TTC549 (cell line): ENCODE measurements around the gene SCN8A.
"Not testable (repeated sequence)": the region's sequence is repeated elsewhere in the genome, so short reads cannot be mapped to it uniquely, and the experiment has no call there.

Experiments
- FAIRE-seq: peaks from 2 replicates; lab custom pipeline; 2012; peaks lifted over from hg19 to GRCh38; lab: Jason Lieb, UNC

SCN8A gene

DNA sequence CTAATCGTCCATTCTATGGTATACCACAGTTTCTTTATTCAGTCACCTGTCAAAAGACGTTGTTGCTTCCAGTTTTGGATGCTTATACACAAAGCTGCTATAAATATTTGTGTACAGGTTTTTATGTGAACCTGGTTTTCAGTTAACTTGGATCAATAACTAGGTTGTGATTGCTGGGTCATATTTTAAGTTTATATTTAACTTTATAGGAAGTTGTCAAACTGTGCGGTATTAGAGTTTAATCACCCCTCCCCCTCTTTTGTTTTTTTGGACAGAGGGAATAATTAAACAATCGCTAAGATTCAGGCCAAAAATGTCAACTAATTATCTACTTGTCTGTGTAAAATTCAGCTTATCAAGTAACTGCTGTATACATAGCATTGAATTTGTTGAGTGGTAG lies 34.3 kb downstream of the SCN8A start:
- no peak for FAIRE-seq

DNA sequence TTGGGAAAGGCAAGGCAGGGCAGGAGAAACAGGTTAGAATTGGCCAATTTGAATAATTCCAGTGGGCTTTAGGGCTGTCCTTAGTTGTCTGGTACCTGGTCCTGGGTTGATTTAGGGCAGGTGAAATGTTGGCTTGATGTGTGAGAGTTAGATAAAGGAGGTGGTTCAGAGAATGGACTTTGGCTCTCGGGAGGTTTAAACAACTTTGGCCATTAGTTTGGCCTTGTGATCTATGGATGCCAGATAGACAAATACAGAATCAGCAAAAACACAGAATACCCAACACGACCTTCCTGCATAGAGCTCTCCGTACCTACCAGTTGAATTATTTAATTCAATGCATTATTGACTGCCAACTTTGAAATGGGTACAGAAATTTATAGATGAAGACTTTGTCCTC lies 35.1 kb downstream of the SCN8A start:
- no peak for FAIRE-seq

DNA sequence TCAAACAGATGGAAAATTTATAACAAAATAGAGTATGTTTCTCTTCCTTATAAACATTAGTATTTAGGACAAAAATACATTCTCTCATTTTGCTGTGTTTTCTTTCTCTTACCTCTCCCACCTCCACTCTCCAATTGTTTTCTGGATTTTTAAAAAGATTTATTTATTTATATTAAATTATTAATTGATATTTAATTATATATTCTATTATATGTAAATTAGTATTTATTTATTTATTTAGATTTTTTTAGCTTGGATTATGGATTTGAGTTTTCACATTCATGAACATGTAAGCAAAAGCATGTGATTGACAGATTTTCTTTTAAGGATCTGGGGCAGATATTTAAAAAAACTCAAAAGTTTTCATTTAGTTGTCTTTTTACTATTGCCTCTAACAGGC lies 35.6 kb downstream of the SCN8A start:
- no peak for FAIRE-seq

DNA sequence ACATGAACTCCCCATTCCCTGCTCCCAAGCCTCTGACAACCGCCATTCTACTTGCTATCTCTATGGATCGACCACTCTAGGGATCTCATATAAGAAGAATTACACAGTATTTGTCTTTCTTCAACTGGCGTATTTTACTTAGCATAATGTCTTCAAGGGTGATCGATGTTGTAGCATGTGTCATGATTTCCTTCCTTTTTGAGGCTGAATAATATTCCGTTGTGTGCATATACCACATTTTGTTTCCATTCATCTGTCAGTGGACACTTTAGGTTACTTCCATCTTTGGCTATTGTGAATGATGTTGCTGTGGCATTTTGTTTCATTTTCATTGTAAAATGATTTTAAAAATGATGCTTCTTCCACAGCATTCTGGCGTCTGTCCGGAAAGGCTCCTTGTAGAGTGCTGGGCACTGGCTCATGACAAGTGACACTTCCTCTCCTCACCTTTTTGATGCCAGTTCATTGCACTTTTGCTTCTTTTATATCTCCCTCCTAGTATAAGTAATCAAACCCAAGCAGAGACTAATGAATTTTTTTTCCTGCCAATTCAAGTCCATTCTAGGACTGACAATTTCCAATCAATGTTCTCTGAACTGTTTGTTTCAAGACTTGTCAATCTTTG lies 39.3 kb downstream of the SCN8A start:
- FAIRE-seq, result no peak

DNA sequence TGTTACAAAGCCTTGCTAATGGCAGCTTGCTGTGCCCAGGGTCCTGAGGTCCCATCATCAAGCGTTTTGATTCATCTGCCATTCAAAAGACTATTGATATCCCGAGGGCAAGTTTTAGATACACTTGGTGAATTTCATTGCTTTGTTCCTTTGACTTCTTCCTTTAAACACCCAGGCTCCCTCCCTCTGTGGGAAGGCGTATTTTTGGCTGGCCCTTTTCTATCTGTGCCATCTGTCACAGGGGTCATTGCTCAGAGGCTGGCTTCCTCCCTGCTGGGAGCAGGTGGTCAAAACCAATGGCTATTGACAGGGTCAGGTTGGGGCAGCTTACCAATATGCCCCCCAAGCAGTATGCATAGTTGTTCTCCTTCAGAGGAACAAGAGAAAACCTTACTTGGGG lies 40.0 kb downstream of the SCN8A start:
- no peak for FAIRE-seq

DNA sequence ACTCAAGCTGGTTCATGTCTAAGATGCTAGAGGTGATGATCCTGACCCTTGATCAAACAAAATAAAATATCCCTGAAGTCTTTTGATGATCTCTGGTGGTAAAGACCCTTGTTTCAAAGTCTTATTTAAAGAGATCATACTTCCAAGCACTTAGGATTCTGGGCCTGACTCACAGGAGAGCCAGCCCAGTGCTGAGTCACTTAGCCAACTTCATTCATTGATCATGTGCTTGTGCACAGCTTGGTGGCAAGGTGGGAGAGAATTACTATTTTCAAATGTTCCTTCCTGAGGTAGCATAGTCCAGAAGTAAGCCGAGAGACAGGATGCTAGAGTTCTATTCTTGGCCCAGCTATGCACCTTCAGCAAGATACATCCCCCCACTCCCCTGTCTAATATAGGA lies 40.6 kb downstream of the SCN8A start:
- FAIRE-seq, result no peak

DNA sequence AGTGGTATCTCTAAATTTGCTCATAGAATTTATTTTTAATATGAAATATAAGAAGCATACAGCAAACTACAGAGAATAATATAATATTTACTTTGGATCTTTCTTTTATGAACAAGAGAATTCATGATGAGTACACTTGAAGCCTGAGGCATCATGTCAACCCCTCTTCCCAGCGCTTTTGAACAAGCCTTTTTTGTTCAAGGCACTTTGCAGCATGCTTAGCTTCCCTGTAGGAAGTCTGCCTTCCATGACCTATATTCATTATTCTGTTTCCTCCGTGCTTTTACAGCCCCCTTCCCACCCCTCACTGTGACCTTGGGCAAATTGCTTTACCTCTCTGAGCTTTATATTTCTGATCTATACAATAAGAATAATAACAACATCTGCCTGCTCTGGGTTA lies 41.6 kb downstream of the SCN8A start:
- no peak for FAIRE-seq

DNA sequence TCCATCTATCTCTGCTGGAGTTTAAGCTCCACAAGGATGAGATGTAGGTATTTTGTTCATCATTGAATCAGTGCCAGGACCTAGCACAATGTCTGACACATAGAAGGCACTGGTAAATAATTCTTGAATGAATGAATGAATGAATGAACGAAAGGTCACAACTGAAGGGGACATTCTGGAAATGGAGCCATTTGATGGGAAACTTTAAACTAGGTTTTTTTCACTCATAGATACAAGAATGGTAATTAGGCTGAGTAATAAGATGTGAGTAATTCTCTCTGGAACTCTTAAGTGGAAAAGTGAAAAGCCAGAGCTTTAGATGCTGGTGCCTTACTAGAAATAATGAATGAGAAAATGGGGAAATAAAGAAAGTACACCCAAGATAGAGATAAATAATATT lies 44.3 kb downstream of the SCN8A start:
- FAIRE-seq, result no peak

DNA sequence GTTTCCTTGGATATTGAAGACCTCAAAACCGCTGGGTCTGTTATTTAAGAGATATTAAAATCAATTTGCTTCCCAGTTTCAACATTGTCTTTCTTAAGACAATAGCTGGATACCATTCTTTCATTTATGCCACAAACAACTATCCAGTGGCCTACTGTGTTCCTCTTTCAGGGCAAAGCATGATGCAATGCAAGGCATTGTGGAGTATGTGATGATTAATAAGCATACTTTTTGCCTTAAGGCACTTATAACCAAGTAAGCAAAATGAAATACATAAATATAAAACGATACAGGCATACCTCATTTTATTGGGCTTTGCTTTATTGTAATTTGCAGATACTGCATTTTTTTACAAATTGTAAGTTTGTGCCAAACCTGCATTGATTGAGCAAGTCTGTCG lies 45.5 kb downstream of the SCN8A start:
- FAIRE-seq, result no peak

DNA sequence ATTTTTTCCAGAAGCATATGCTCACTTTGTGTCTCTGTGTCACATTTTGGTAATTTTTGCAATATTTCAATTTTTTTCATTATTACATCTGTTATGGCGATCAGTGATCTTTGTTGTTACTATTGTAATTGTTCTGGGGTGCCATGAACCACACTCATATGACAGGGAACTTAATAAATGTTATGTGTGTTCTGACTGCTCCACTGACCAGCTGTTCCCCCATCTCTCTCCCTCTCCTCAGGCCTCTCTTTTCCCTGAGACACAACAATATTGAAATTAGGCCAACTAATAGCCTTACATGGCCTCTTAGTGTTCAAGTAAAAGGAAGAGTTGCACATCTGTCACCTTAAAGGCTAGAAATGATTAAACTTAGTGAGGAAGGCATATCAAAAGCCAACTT lies 46.0 kb downstream of the SCN8A start:
- FAIRE-seq, result no peak

DNA sequence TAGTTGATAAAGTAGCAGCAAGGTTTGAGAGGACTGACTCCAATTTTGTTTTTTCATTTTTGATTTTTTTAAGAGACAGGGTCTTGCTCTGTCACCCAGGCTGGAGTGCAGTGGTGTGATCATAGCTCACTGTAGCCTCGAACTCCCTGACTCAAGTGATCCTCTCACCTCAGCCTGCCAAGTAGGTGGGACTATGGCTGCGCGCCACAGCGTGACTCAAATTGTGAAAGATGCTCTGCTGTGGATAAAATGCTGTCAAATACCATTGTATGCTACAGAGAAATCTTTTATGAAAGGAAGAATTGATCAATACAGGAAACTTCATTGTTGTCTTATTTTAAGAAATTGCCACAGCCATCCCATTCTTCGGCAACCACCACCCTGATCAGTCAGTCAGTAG lies 48.3 kb downstream of the SCN8A start:
- FAIRE-seq, result no peak

DNA sequence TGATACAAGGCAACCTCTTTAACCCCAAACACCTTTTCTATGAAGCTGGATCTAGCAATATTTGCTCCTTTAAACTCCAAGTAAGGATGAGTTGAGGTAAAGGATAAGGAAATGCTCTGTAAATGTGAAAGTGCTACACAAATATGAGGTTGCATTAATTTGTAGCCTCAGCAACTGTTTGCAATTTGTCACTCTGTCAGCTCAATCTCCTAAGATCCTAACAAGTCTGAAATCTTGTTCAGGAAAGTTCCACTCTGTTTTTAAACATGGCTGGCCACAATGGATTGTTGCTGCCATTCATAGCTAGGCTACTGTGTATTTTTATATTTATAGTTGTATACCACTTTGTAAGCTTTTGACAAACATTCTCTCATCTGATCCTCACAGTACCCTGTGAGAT lies 51.3 kb downstream of the SCN8A start:
- FAIRE-seq, result no peak

DNA sequence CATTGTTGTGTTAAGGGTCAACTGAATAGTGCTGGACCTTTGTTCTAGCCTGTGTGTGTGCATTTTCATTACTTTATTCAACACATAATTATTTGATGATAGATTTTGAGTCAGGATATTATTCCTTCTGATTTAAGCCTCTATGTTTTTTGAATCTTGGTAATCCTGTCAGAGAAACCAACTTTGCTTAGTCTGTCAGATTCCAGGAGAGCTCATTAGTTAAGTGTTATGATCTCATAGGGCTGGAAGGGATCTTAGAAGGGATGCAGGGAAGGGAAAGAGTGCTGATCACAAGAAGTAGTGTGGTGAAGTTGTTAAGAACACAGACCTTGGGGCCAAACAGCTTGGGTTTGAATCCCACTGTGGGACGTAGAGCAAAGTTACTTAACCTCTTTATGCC lies 52.9 kb downstream of the SCN8A start:
- no peak for FAIRE-seq

DNA sequence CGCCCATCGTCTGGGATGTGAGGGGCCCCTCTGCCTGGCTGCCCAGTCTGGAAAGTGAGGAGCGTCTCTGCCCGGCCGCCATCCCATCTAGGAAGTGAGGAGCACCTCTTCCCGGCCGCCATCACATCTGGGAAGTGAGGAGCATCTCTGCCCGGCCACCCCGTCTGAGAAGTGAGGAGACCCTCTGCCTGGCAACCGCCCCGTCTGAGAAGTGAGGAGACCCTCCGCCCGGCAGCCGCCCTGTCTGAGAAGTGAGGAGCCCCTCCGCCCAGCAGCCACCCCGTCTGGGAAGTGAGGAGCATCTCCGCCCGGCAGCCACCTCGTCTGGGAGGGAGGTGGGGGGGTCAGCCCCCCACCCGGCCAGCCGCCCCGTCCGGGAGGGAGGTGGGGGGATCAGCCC lies 53.7 kb downstream of the SCN8A start:
- FAIRE-seq, result not testable (repeated sequence)

DNA sequence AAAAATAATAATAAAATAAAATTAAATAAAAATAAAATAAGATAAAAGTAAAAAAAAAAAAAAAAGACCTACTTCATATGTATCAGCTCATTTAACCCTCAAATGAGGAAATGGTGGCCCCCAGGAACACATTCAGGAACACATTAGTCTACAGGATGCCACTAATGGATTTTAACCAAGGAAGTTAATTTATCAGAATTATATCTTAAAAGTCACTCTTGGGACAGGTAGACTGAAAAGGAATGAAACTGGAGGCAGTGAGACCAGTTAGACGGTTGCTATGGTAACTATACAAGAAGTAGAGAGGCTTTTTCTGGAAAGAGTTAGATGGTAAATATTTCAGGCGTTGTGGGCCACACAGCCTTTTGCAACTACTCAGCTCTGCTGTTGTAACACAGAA lies 54.9 kb downstream of the SCN8A start:
- no peak for FAIRE-seq

DNA sequence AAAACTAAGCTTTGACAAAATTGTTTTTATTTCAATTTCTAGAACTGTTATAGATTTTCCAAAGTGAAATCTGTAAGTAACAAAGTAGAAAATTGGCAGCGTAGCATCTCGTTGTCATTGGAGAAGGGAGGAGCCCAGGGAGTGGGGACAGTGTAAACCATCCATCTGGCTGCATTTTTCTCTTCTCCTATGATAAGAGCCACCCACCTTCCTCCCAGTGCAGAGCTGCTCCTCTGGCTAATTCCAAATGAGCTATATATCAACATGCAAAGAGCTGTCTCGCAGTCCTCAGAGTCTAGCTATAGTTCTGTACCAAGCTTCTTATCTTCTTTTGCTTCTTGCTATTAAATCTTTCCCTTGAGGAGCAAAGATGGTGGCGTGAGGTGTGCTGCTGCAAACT lies 56.6 kb downstream of the SCN8A start:
- no peak for FAIRE-seq

DNA sequence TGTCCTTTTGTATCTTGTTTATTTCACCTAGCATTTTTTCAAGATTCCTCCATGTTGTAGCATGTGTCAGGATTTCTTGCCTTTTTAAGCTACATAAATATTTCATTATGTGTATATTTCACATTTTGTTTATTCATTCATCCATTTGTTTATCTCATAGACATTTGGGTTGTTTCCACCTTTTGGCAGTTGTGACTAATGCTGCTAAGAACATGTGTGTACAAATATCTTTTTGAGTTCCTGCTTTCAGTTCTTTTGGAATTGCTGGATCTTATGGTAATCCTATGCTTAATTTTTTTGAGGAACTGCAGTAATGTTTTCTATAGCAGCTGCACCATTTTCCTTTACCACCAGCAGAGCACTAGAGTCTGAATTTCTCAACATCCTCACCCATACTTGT lies 62.4 kb downstream of the SCN8A start:
- FAIRE-seq, result no peak

DNA sequence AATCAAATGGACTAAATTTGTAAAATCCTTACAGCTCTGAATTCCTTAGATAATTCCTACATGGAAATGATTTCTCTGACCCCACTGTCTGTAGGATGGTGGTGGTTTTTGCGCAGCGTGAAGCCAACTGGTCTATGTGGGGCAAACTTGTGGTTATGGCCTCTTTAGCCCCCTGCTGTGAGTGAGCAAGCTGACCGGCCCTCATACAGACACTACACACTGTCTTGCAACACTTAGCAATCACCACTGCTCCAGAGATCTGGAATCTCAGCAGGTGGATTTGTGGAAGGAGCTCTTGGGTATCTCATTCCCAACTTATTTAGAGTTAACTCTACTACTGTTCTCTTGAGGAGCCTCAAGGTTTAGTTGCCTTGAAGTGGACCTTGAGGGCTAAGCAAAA lies 70.2 kb downstream of the SCN8A start:
- FAIRE-seq, result no peak

DNA sequence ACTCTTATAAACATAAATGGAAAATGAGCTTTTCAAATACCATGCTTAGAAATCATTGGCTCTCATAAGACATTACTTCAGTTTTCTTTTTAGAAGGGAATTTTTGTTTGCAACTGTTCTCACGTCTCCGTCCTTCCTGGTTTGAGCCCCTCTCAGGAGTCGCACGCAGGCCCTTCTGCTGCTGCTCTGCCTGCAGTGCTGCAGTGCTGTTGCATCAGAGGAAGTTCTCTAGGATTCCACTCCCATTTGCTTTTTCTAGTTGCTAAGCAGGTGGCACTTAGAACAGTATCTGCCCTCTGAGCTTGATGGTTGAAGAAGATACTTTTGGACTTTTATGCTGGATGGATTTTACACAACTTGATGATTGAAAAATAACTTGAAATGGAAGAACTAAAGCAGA lies 70.8 kb downstream of the SCN8A start:
- FAIRE-seq, result no peak

DNA sequence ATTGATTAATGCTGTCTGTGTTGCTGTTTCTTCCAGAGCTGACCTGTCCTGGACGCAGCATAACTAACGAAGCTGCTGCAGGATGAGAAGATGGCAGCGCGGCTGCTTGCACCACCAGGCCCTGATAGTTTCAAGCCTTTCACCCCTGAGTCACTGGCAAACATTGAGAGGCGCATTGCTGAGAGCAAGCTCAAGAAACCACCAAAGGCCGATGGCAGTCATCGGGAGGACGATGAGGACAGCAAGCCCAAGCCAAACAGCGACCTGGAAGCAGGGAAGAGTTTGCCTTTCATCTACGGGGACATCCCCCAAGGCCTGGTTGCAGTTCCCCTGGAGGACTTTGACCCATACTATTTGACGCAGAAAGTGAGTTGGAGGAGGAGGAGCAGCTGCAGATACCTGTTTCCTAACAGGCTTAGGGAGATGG lies 71.7 kb downstream of the SCN8A start:
- FAIRE-seq, result no peak

DNA sequence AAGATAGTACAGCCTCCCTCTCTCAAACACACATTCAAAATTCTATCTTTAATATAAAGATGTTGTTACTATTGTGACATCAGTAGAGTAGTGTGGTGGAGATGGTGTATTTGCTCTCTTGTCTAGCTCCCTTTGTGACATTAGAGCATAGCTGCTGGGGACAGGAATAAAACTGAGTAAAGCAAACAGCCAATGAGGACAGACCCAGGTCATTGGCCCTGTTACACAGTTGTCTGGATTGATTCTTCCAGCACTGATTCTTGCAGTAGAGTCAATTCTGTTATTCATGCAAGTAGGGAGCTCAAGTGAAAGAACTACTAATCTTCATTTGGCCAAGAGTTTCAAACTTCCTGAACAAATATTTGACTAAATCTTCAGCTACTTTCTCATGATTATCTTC lies 72.4 kb downstream of the SCN8A start:
- FAIRE-seq, result no peak

DNA sequence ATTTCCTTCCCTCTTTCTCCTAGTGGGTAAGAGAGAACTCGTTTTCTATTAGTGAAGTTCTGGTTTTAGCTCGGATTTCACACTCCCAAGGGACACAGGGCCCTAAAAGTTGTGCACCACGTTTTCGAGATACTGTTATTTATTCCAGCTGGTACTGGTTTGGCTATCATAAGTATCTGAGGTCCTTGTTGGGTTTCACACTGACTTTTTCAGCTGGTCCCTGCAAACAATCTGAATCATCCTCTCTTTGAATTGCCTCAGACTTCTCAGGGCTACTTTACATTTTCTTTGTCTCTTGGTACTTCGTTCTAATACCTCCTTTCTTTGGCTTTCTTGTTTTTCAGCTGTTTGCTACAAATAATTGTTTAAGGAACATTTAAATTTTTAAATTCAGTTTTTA lies 75.7 kb downstream of the SCN8A start:
- FAIRE-seq, result no peak

DNA sequence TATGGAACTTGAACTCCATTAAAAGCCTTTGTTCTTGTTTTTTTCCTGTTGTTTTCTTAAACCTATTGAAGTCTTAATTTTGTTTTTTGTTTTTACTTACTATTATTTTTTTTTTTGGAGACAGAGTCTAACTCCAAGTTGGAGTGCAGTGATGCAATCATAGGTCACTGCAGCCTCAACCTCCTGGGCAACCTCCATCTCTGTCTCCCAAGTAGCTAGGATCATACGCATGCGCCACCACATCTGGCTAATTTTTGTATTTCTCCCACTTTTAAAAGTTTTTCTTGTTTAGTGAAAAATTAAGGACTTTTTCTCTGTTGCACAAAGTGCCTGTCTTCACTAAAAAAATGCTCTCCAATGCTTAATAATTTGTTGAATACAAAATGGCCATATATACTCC lies 76.2 kb downstream of the SCN8A start:
- no peak for FAIRE-seq

DNA sequence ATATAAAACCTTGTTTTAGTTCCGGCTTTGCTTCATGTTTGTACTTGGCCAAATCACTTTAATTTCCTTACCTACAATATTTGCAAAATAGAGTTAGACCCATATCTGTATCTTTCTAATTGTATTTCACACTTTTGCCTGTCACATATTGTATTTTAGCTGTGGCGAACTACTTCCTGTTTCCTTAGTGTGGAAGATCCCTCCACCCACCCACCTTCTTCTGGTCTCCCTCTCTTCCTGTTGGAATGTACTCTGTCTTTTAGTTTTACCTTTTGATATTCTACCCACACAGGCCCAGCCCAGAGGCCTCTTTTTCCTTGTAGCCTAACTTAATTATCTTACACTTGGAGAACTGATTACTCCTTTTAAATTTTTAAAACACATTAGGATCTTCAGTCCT lies 78.2 kb downstream of the SCN8A start:
- FAIRE-seq, result no peak

DNA sequence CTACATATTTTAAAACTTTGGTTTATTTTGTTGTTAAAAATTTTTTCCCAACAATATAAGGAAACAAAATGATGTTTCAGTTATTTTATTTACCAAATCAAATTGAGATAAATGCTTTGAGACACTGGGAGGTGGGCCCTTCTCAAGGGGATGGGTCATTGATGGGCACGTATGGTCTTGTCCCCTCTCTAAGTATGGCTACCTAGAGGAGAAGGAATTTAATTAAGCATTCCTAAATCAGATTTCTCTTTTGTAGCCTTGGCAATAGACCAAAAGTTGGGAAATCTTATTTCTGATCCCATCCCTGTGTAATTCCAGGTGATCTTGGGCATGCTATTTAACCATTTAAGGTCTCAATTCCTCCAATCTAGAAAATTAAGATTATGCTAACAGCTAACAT lies 79.0 kb downstream of the SCN8A start:
- FAIRE-seq, result no peak
